SK-N-SH treated with all-trans-retinoic acid at 6 μM for 48 hours (cell line): ENCODE results near the gene BNIPL.
A peak's percentile ranks its signal among the peaks of the same experiment; 100 is the strongest.

Experiments
- ATAC-seq: fragments of 200-7000 bp; cut with Tn5 transposase; 3 replicates; pipeline ENCODE4 v1.9.1; 2020; ENCODE audit warnings: mild to moderate bottlenecking, moderate library complexity
- ARNTL ChIP-seq: fragments of 450-650 bp; formaldehyde crosslinking; IDR thresholded peaks from 2 replicates; pipeline ENCODE4 v1.5.0; 2020; ENCODE audit warnings: low read depth, mild to moderate bottlenecking, moderate library complexity, borderline replicate concordance
- BACH2 ChIP-seq: fragments of 250-450 bp; sonication (Bioruptor Pico); IDR thresholded peaks from 2 replicates; pipeline ENCODE4 v1.9.0; 2021; ENCODE audit warnings: mild to moderate bottlenecking, borderline replicate concordance
- CSDC2 ChIP-seq: fragments of 250-450 bp; sonication (Bioruptor Pico); IDR thresholded peaks from 2 replicates; pipeline ENCODE4 v1.5.0; 2020; ENCODE audit warnings: mild to moderate bottlenecking, moderate library complexity
- ESRRG ChIP-seq: fragments of 250-450 bp; sonication (Bioruptor Pico); IDR thresholded peaks from 2 replicates; pipeline ENCODE4 v1.6.1; 2021; ENCODE audit warnings: mild to moderate bottlenecking
- GLIS3 ChIP-seq: fragments of 250-450 bp; sonication (Bioruptor Pico); IDR thresholded peaks from 2 replicates; pipeline ENCODE4 v1.5.0; 2020; ENCODE audit warnings: mild to moderate bottlenecking, moderate library complexity
- ISL1 ChIP-seq: fragments of 250-450 bp; sonication (Bioruptor Pico); IDR thresholded peaks from 2 replicates; pipeline ENCODE4 v2.1.2; 2022; ENCODE audit warnings: mild to moderate bottlenecking, moderate library complexity
- OSR1 ChIP-seq: fragments of 250-450 bp; sonication (Bioruptor Pico); IDR thresholded peaks from 2 replicates; pipeline ENCODE4 v1.8.0; 2022; ENCODE audit warnings: moderate library complexity, mild to moderate bottlenecking, inconsistent platforms
- PPARA ChIP-seq: fragments of 250-450 bp; sonication (Bioruptor Pico); IDR thresholded peaks from 2 replicates; pipeline ENCODE4 v1.5.0; 2020; ENCODE audit warnings: mild to moderate bottlenecking, borderline replicate concordance
- RARB ChIP-seq: fragments of 250-450 bp; sonication (Bioruptor Pico); IDR thresholded peaks from 2 replicates; pipeline ENCODE4 v1.8.0; 2021; ENCODE audit warnings: mild to moderate bottlenecking, moderate library complexity
- SNAI2 ChIP-seq: fragments of 250-450 bp; sonication (Bioruptor Pico); IDR thresholded peaks from 2 replicates; pipeline ENCODE4 v1.5.0; 2020; ENCODE audit warnings: mild to moderate bottlenecking, moderate library complexity
- TCF4 ChIP-seq: fragments of 250-450 bp; sonication (Bioruptor Pico); IDR thresholded peaks from 2 replicates; pipeline ENCODE4 v1.8.0; 2021; ENCODE audit warnings: mild to moderate bottlenecking, moderate library complexity, borderline replicate concordance
- ZC3H10 ChIP-seq: fragments of 250-450 bp; sonication (Bioruptor Pico); IDR thresholded peaks from 2 replicates; pipeline ENCODE4 v1.5.1; 2021; ENCODE audit warnings: mild to moderate bottlenecking, moderate library complexity
- ZFP30 ChIP-seq: fragments of 450-650 bp; formaldehyde crosslinking; IDR thresholded peaks from 2 replicates; pipeline ENCODE4 v1.5.0; 2022; ENCODE audit warnings: mild to moderate bottlenecking, moderate library complexity
- ZNF565 ChIP-seq: fragments of 450-650 bp; formaldehyde crosslinking; conservative IDR thresholded peaks from 2 replicates; pipeline ENCODE4 v1.5.0; 2020; ENCODE audit warnings: low read depth, mild to moderate bottlenecking, moderate library complexity
- ZNF70 ChIP-seq: fragments of 450-650 bp; formaldehyde crosslinking; IDR thresholded peaks from 2 replicates; pipeline ENCODE4 v1.5.0; 2020; ENCODE audit warnings: mild to moderate bottlenecking, moderate library complexity
- ZNF8 ChIP-seq: fragments of 450-650 bp; formaldehyde crosslinking; IDR thresholded peaks from 2 replicates; pipeline ENCODE4 v1.5.0; 2020; ENCODE audit warnings: mild to moderate bottlenecking, moderate library complexity
- TF ChIP-seq, protein P1 (sequence below): fragments of 250-450 bp; sonication (Bioruptor Pico); IDR thresholded peaks from 2 replicates; pipeline ENCODE4 v1.5.1; 2021; ENCODE audit warnings: mild to moderate bottlenecking, moderate library complexity
- TF ChIP-seq, protein P2 (sequence below): fragments of 250-450 bp; sonication (Bioruptor Pico); IDR thresholded peaks from 2 replicates; pipeline ENCODE4 v1.5.1; 2020; ENCODE audit warnings: low read depth, mild to moderate bottlenecking, moderate library complexity
- TF ChIP-seq, protein P3 (sequence below): fragments of 250-450 bp; sonication (Bioruptor Pico); IDR thresholded peaks from 2 replicates; pipeline ENCODE4 v1.8.0; 2021; ENCODE audit warnings: low read depth, mild to moderate bottlenecking, moderate library complexity, borderline replicate concordance
- TF ChIP-seq, protein P4 (sequence below): fragments of 250-450 bp; sonication (Bioruptor Pico); IDR thresholded peaks from 2 replicates; pipeline ENCODE4 v1.8.0; 2020; ENCODE audit warnings: mild to moderate bottlenecking, moderate library complexity, borderline replicate concordance
- TF ChIP-seq, protein P5 (sequence below): fragments of 250-450 bp; sonication (Bioruptor Pico); IDR thresholded peaks from 2 replicates; pipeline ENCODE4 v1.5.0; 2020; ENCODE audit warnings: mild to moderate bottlenecking, moderate library complexity

Gene BNIPL

DNA sequence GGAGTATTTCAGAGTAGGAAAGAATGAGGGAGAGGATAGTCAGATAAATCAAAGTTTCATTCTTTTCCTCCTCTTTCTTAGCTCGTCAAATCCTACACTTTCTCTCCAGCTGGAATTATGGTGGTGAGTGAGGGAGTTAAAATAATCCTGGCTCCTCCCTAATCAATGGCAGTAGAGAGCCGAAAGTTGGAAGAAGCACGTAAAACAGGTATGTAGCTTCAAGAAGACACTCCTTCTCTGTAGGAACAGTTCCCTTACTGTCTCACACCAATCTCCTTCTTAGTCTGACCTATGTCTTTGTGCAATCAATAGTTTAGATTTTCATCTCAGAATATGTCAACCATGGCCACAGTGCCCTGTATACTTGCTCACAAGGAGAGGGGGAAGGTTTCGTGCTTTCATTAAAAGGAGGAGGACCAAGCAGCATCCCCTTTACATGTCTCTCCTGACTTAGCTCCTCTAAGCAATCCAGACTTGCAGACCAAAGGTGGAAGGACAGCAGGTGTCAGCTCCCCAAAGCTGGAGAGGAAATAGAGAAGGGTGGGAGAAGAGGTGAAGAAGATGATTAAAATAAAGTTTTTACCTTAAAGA, 30.6 kb upstream of the BNIPL start:
- TF ChIP-seq GLIS3 (no peak), BACH2 (no peak), ZNF565 (CRISPR knock-in tag) (no peak), ZC3H10 (CRISPR knock-in tag) (no peak), ZFP30 (CRISPR knock-in tag) (no peak), SNAI2 (CRISPR knock-in tag) (no peak), TCF4 (CRISPR knock-in tag) (no peak), CSDC2 (CRISPR knock-in tag) (no peak), ESRRG (no peak), ARNTL (CRISPR knock-in tag) (no peak), ZNF8 (CRISPR knock-in tag) (no peak), RARB (no peak), ISL1 (CRISPR knock-in tag) (no peak), OSR1 (CRISPR knock-in tag) (no peak)
- TF ChIP-seq, protein P1, sequence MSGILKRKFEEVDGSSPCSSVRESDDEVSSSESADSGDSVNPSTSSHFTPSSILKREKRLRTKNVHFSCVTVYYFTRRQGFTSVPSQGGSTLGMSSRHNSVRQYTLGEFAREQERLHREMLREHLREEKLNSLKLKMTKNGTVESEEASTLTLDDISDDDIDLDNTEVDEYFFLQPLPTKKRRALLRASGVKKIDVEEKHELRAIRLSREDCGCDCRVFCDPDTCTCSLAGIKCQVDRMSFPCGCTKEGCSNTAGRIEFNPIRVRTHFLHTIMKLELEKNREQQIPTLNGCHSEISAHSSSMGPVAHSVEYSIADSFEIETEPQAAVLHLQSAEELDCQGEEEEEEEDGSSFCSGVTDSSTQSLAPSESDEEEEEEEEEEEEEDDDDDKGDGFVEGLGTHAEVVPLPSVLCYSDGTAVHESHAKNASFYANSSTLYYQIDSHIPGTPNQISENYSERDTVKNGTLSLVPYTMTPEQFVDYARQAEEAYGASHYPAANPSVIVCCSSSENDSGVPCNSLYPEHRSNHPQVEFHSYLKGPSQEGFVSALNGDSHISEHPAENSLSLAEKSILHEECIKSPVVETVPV (CRISPR knock-in tag), result no peak
- TF ChIP-seq, protein P2, sequence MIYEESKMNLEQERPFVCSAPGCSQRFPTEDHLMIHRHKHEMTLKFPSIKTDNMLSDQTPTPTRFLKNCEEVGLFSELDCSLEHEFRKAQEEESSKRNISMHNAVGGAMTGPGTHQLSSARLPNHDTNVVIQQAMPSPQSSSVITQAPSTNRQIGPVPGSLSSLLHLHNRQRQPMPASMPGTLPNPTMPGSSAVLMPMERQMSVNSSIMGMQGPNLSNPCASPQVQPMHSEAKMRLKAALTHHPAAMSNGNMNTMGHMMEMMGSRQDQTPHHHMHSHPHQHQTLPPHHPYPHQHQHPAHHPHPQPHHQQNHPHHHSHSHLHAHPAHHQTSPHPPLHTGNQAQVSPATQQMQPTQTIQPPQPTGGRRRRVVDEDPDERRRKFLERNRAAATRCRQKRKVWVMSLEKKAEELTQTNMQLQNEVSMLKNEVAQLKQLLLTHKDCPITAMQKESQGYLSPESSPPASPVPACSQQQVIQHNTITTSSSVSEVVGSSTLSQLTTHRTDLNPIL, result no peak
- TF ChIP-seq, protein P3, sequence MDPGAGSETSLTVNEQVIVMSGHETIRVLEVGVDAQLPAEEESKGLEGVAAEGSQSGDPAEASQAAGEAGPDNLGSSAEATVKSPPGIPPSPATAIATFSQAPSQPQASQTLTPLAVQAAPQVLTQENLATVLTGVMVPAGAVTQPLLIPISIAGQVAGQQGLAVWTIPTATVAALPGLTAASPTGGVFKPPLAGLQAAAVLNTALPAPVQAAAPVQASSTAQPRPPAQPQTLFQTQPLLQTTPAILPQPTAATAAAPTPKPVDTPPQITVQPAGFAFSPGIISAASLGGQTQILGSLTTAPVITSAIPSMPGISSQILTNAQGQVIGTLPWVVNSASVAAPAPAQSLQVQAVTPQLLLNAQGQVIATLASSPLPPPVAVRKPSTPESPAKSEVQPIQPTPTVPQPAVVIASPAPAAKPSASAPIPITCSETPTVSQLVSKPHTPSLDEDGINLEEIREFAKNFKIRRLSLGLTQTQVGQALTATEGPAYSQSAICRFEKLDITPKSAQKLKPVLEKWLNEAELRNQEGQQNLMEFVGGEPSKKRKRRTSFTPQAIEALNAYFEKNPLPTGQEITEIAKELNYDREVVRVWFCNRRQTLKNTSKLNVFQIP, result no peak
- TF ChIP-seq, protein P4, sequence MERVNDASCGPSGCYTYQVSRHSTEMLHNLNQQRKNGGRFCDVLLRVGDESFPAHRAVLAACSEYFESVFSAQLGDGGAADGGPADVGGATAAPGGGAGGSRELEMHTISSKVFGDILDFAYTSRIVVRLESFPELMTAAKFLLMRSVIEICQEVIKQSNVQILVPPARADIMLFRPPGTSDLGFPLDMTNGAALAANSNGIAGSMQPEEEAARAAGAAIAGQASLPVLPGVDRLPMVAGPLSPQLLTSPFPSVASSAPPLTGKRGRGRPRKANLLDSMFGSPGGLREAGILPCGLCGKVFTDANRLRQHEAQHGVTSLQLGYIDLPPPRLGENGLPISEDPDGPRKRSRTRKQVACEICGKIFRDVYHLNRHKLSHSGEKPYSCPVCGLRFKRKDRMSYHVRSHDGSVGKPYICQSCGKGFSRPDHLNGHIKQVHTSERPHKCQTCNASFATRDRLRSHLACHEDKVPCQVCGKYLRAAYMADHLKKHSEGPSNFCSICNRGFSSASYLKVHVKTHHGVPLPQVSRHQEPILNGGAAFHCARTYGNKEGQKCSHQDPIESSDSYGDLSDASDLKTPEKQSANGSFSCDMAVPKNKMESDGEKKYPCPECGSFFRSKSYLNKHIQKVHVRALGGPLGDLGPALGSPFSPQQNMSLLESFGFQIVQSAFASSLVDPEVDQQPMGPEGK (CRISPR knock-in tag), result no peak
- TF ChIP-seq, protein P5, sequence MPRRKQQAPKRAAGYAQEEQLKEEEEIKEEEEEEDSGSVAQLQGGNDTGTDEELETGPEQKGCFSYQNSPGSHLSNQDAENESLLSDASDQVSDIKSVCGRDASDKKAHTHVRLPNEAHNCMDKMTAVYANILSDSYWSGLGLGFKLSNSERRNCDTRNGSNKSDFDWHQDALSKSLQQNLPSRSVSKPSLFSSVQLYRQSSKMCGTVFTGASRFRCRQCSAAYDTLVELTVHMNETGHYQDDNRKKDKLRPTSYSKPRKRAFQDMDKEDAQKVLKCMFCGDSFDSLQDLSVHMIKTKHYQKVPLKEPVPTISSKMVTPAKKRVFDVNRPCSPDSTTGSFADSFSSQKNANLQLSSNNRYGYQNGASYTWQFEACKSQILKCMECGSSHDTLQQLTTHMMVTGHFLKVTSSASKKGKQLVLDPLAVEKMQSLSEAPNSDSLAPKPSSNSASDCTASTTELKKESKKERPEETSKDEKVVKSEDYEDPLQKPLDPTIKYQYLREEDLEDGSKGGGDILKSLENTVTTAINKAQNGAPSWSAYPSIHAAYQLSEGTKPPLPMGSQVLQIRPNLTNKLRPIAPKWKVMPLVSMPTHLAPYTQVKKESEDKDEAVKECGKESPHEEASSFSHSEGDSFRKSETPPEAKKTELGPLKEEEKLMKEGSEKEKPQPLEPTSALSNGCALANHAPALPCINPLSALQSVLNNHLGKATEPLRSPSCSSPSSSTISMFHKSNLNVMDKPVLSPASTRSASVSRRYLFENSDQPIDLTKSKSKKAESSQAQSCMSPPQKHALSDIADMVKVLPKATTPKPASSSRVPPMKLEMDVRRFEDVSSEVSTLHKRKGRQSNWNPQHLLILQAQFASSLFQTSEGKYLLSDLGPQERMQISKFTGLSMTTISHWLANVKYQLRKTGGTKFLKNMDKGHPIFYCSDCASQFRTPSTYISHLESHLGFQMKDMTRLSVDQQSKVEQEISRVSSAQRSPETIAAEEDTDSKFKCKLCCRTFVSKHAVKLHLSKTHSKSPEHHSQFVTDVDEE (CRISPR knock-in tag), result no peak
- ATAC-seq, result peak; percentile 1; the same call in 2 of the 3 replicates

DNA sequence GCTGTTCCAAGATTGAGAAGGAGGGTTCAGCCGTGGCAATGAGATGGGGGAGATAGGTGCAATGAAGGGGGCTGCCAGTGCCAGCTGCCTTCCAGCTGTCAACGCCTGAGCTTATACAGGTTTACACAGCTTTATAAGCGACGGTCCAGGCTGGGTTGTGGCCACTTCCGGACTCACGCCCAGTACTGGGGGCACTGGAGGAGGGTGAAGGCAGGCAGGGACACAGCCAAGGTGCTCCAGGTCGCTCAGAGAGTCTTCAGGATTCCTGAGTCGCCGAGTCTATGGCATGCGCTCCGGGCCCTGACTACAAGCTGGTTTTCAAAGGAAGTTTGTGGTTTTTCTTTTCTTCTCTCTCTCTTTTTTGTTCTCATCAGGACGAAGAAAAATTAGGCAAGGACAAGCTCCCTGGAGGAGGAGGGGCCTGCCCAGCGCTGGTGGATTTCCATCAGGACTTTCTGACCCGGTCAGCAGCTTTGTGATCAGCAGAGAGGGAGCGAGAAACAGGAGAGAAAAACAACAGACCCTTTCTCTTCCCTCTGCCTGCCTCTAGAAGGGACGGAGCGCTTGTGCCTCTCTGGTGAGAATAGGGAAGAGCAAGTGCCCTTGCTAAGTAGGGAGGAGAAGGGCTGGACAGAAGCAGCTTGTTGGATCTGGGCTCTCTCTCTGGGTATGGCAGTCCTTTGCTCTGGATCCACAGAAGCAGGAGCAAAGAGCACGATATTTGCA, 29.9 kb upstream of the BNIPL start, which contains the start of gene MINDY1:
Gene MINDY1, minus strand, starts transcription at position 576 of the 726 bp plus-strand sequence. CDS start 4,285 bp downstream, outside the sequence.
- TF ChIP-seq TCF4 (CRISPR knock-in tag) (no peak), CSDC2 (CRISPR knock-in tag) (no peak), ARNTL (CRISPR knock-in tag) (no peak), SNAI2 (CRISPR knock-in tag) (no peak), ZNF70 (CRISPR knock-in tag) (no peak), ZNF565 (CRISPR knock-in tag) (no peak), ESRRG (no peak), PPARA (CRISPR knock-in tag) (no peak), ZC3H10 (CRISPR knock-in tag) (no peak), GLIS3 (no peak)
- TF ChIP-seq, protein P1 (CRISPR knock-in tag), result no peak
- TF ChIP-seq, protein P5 (CRISPR knock-in tag), result no peak
- TF ChIP-seq, protein P3, result no peak
- peak; percentile 92 for ATAC-seq
